Stimulated activated naive B cell treated with anti-CD40 and anti-IgM and Interleukin-4, amounts not matched to agents 10 μg/mL and 1 μg/mL and 100 μg/mL, for 72 hours (primary cell): Measurements from ENCODE around the gene LIPG.

ENCODE experiments used
- ATAC-seq, 2 donors: fragments of 150-1000 bp; cut with Tn5 transposase; replicated peaks; 2 replicates each; pipeline ENCODE4 v1.10.0; 2021; ENCODE audit warnings: moderate library complexity in 1 of 2
- DNase-seq: peaks from one replicate; pipeline ENCODE4 v3.0.0; 2021
- H3K27ac Mint-ChIP-seq: one replicate; pipeline ENCODE4 v1.8.0; 2022; ENCODE audit warnings: mild to moderate bottlenecking, mixed read lengths
- H3K27me3 Mint-ChIP-seq, 2 donors: one replicate each; pipeline ENCODE4 v1.8.0; 2022; ENCODE audit warnings: mixed read lengths in 2 of 2
- H3K36me3 Mint-ChIP-seq, 2 donors: one replicate each; pipeline ENCODE4 v1.8.0; 2022; ENCODE audit warnings: mixed read lengths in 2 of 2, mild to moderate bottlenecking in 1 of 2
- H3K4me1 Mint-ChIP-seq, 2 donors: one replicate each; pipeline ENCODE4 v1.8.0; 2022; ENCODE audit warnings: mixed read lengths in 2 of 2, mild to moderate bottlenecking in 1 of 2
- H3K4me3 Mint-ChIP-seq, 2 donors: one replicate each; pipeline ENCODE4 v1.8.0; 2022; ENCODE audit warnings: mild to moderate bottlenecking in 2 of 2, mixed read lengths in 2 of 2, moderate library complexity in 1 of 2
- H3K9me3 Mint-ChIP-seq, 2 donors: one replicate each; pipeline ENCODE4 v1.8.0; 2022; ENCODE audit warnings: mixed read lengths in 2 of 2, mild to moderate bottlenecking in 1 of 2

The LIPG gene

GRCh38 chr18:49591775-49592174 lies 29.9 kb downstream of the LIPG start:
- no peaks in the 10 kb centered on the region for H3K36me3 Mint-ChIP-seq
- ATAC-seq (no peak), DNase-seq (no peak)
- H3K4me1 Mint-ChIP-seq = no peaks in the 10 kb centered on the region
- H3K27me3 Mint-ChIP-seq = peaks cover 2 to 26% of the 10 kb centered on the region in 2 donors
- H3K9me3 Mint-ChIP-seq = no peaks in the 10 kb centered on the region
- no peak overlapping the region for H3K4me3 Mint-ChIP-seq
- H3K27ac Mint-ChIP-seq = no peak overlapping the region

- Mint-ChIP-seq H3K27me3 (peaks cover 23 to 26% of the 10 kb centered on the region in 2 donors), H3K4me1 (peaks cover 0 to 2% of the 10 kb centered on the region in 2 donors)
Observed at GRCh38 chr18:49596687-49597086, 34.8 kb downstream of the LIPG start.

GRCh38 chr18:49597157-49597931 lies 35.5 kb downstream of the LIPG start:
- no peak for ATAC-seq

More at GRCh38 chr18:49596687-49597086, 34.8 kb downstream of the LIPG start:
- no peaks in the 10 kb centered on the region for H3K36me3 Mint-ChIP-seq
- ATAC-seq (no peak), DNase-seq (no peak)
- peaks cover 0 to 2% of the 10 kb centered on the region in 2 donors for H3K9me3 Mint-ChIP-seq
- no peak overlapping the region for H3K4me3 Mint-ChIP-seq
- no peak overlapping the region for H3K27ac Mint-ChIP-seq

GRCh38 chr18:49601211-49601610 lies 39.4 kb downstream of the LIPG start:
- ATAC-seq (no peak), DNase-seq (no peak)
- peaks cover 10 to 32% of the 10 kb centered on the region in 2 donors for H3K27me3 Mint-ChIP-seq
- H3K4me3 Mint-ChIP-seq = no peak overlapping the region
- H3K9me3 Mint-ChIP-seq = peaks cover 5 to 10% of the 10 kb centered on the region in 2 donors
- no peak overlapping the region for H3K27ac Mint-ChIP-seq
- peaks cover 0 to 2% of the 10 kb centered on the region in 2 donors for H3K4me1 Mint-ChIP-seq
- H3K36me3 Mint-ChIP-seq = no peaks in the 10 kb centered on the region

More at GRCh38 chr18:49597157-49597931, 35.5 kb downstream of the LIPG start:
- Mint-ChIP-seq H3K27me3 (peaks cover 23 to 28% of the 10 kb centered on the region in 2 donors), H3K4me1 (peaks cover 0 to 2% of the 10 kb centered on the region in 2 donors), H3K9me3 (peaks cover 0 to 2% of the 10 kb centered on the region in 2 donors), H3K4me3 (no peak overlapping the region), H3K36me3 (no peaks in the 10 kb centered on the region), H3K27ac (no peak overlapping the region)
- no peak for DNase-seq

- H3K27ac Mint-ChIP-seq = no peak overlapping the region
- no peaks in the 10 kb centered on the region for H3K36me3 Mint-ChIP-seq
- H3K9me3 Mint-ChIP-seq = peaks cover 4 to 10% of the 10 kb centered on the region in 2 donors
- peaks cover 8 to 24% of the 10 kb centered on the region in 2 donors for H3K27me3 Mint-ChIP-seq
- DNase-seq (no peak), ATAC-seq (no peak)
- H3K4me1 Mint-ChIP-seq = no peaks in the 10 kb centered on the region
- no peak overlapping the region for H3K4me3 Mint-ChIP-seq
Observed at GRCh38 chr18:49608366-49609255, 46.8 kb downstream of the LIPG start.

GRCh38 chr18:49609256-49610021 lies 47.6 kb downstream of the LIPG start:
- no peak overlapping the region for H3K27ac Mint-ChIP-seq
- DNase-seq (no peak), ATAC-seq (peak in 1 of 2 donors; percentile 22)
- H3K9me3 Mint-ChIP-seq = peaks cover 4 to 10% of the 10 kb centered on the region in 2 donors
- no peaks in the 10 kb centered on the region for H3K4me1 Mint-ChIP-seq
- H3K27me3 Mint-ChIP-seq = peaks cover 14 to 28% of the 10 kb centered on the region in 2 donors
- H3K36me3 Mint-ChIP-seq = no peaks in the 10 kb centered on the region
- H3K4me3 Mint-ChIP-seq = no peak overlapping the region

- ATAC-seq = no peak
- Mint-ChIP-seq H3K27ac (no peak overlapping the region), H3K9me3 (peaks cover 3 to 10% of the 10 kb centered on the region in 2 donors), H3K4me3 (no peak overlapping the region), H3K4me1 (no peaks in the 10 kb centered on the region), H3K27me3 (peaks cover 14 to 31% of the 10 kb centered on the region in 2 donors), H3K36me3 (no peaks in the 10 kb centered on the region)
- DNase-seq = no peak
Observed at GRCh38 chr18:49610022-49610445, 48.2 kb downstream of the LIPG start.

- no peak for ATAC-seq
- H3K27me3 Mint-ChIP-seq = peaks cover 10 to 34% of the 10 kb centered on the region in 2 donors
- no peaks in the 10 kb centered on the region for H3K4me1 Mint-ChIP-seq
- DNase-seq = no peak
- no peaks in the 10 kb centered on the region for H3K36me3 Mint-ChIP-seq
- H3K9me3 Mint-ChIP-seq = no peaks in the 10 kb centered on the region
- H3K27ac Mint-ChIP-seq = no peak overlapping the region
- no peak overlapping the region for H3K4me3 Mint-ChIP-seq
Observed at GRCh38 chr18:49611316-49611715, 49.5 kb downstream of the LIPG start.

GRCh38 chr18:49612515-49613033 lies 50.7 kb downstream of the LIPG start:
- no peaks in the 10 kb centered on the region for H3K4me1 Mint-ChIP-seq
- H3K27me3 Mint-ChIP-seq = peaks cover 10 to 34% of the 10 kb centered on the region in 2 donors

GRCh38 chr18:49613141-49613640 lies 51.3 kb downstream of the LIPG start:
- H3K36me3 Mint-ChIP-seq = no peaks in the 10 kb centered on the region
- no peak for DNase-seq
- no peaks in the 10 kb centered on the region for H3K4me1 Mint-ChIP-seq
- H3K27ac Mint-ChIP-seq = no peak overlapping the region
- no peaks in the 10 kb centered on the region for H3K9me3 Mint-ChIP-seq
- no peak overlapping the region for H3K4me3 Mint-ChIP-seq
- ATAC-seq = no peak
- peaks cover 10 to 28% of the 10 kb centered on the region in 2 donors for H3K27me3 Mint-ChIP-seq

More at GRCh38 chr18:49612515-49613033, 50.7 kb downstream of the LIPG start:
- H3K36me3 Mint-ChIP-seq = no peaks in the 10 kb centered on the region
- ATAC-seq (peak in 1 of 2 donors; percentile 34), DNase-seq (no peak)
- no peak overlapping the region for H3K4me3 Mint-ChIP-seq
- no peak overlapping the region for H3K27ac Mint-ChIP-seq
- H3K9me3 Mint-ChIP-seq = no peaks in the 10 kb centered on the region

GRCh38 chr18:49613641-49614151 lies 51.8 kb downstream of the LIPG start:
- Mint-ChIP-seq H3K4me1 (no peaks in the 10 kb centered on the region), H3K36me3 (no peaks in the 10 kb centered on the region), H3K27me3 (peaks cover 10 to 22% of the 10 kb centered on the region in 2 donors), H3K27ac (no peak overlapping the region), H3K4me3 (no peak overlapping the region), H3K9me3 (no peaks in the 10 kb centered on the region)
- DNase-seq = no peak
- no peak for ATAC-seq

GRCh38 chr18:49616618-49617328 lies 54.9 kb downstream of the LIPG start:
- Mint-ChIP-seq H3K4me3 (no peak overlapping the region), H3K36me3 (no peaks in the 10 kb centered on the region), H3K27me3 (peaks cover 17 to 28% of the 10 kb centered on the region in 2 donors), H3K9me3 (no peaks in the 10 kb centered on the region), H3K4me1 (no peaks in the 10 kb centered on the region), H3K27ac (no peak overlapping the region)
- no peak for ATAC-seq
- no peak for DNase-seq

- no peak for DNase-seq
- H3K4me3 Mint-ChIP-seq = no peak overlapping the region
- no peaks in the 10 kb centered on the region for H3K9me3 Mint-ChIP-seq
- no peak for ATAC-seq
- no peak overlapping the region for H3K27ac Mint-ChIP-seq
- H3K4me1 Mint-ChIP-seq = no peaks in the 10 kb centered on the region
- peaks cover 19 to 34% of the 10 kb centered on the region in 2 donors for H3K27me3 Mint-ChIP-seq
- H3K36me3 Mint-ChIP-seq = no peaks in the 10 kb centered on the region
Observed at GRCh38 chr18:49617329-49617695, 55.5 kb downstream of the LIPG start.
